ENCODE results near the gene TMEM132D. TPM values are rescaled to one million over a fixed set of nuclear protein-coding genes. Genes with fewer than 3 reads are reported as not detected.

The TMEM132D gene
- total and polyA plus RNA-seq, 2 experiments from 2014 or later, result not detected

GRCh38 chr12:129083121-129083840, 820.5 kb downstream of the TMEM132D start:
- no peak overlapping the region for H2AFZ ChIP-seq
- in situ Hi-C loops (cut with MboI), result no loop called here
- H3K36me3 ChIP-seq (ENCODE audit: low read depth), result no peaks in the 10 kb centered on the region
- H3K9me2 ChIP-seq (ENCODE audit: insufficient read depth), result no peaks in the 10 kb centered on the region
- no peaks in the 10 kb centered on the region for H3K4me1 ChIP-seq (ENCODE audit: insufficient read depth)
- H3K79me2 ChIP-seq (ENCODE audit: insufficient read depth), result no peaks in the 10 kb centered on the region
- H3K4me2 ChIP-seq (ENCODE audit: unreplicated experiment), result no peak overlapping the region
- H3K9me3 ChIP-seq (ENCODE audit: low read depth), result no peaks in the 10 kb centered on the region
- no peak for TF ChIP-seq EZH2phosphoT487 (IDR thresholded peaks at IDR 0.05; ENCODE audit: insufficient read depth, low read depth)
- no peak for DNase-seq
- no peaks in the 10 kb centered on the region for H3F3A ChIP-seq (ENCODE audit: insufficient read depth)
- 4 to 8% methylated on average over 7 of the region's 7 CpGs for WGBS, 2 experiments (ENCODE audit: low coverage in 1 of 2, low lambda C conversion rate in 2 of 2, missing lambda C conversion rate in 2 of 2)
- no peaks in the 10 kb centered on the region for H3K27me3 ChIP-seq (replicated peaks; ENCODE audit: insufficient read depth)
- H3K9ac ChIP-seq, result no peak overlapping the region
- no peak overlapping the region for H3K27ac ChIP-seq
- H3K4me3 ChIP-seq, result no peak overlapping the region
- H4K20me1 ChIP-seq (ENCODE audit: insufficient read depth), result no peaks in the 10 kb centered on the region

- Histone ChIP-seq H3K79me2 (ENCODE audit: insufficient read depth) (no peaks in the 10 kb centered on the region), H3K9ac (no peak overlapping the region), H2AFZ (no peak overlapping the region), H3K9me2 (ENCODE audit: insufficient read depth) (no peaks in the 10 kb centered on the region), H3K27me3 (replicated peaks; ENCODE audit: insufficient read depth) (no peaks in the 10 kb centered on the region), H3K27ac (no peak overlapping the region), H3F3A (ENCODE audit: insufficient read depth) (no peaks in the 10 kb centered on the region), H3K4me1 (ENCODE audit: insufficient read depth) (no peaks in the 10 kb centered on the region), H3K9me3 (ENCODE audit: low read depth) (no peaks in the 10 kb centered on the region), H3K36me3 (ENCODE audit: low read depth) (no peaks in the 10 kb centered on the region), H3K4me3 (no peak overlapping the region), H4K20me1 (ENCODE audit: insufficient read depth) (no peaks in the 10 kb centered on the region), H3K4me2 (ENCODE audit: unreplicated experiment) (no peak overlapping the region)
- 2 to 3% methylated on average over 4 of the region's 4 CpGs for WGBS, 2 experiments (ENCODE audit: low coverage in 1 of 2, low lambda C conversion rate in 2 of 2, missing lambda C conversion rate in 2 of 2)
- TF ChIP-seq EZH2phosphoT487 (IDR thresholded peaks at IDR 0.05; ENCODE audit: insufficient read depth, low read depth) (no peak), EZH2 (IDR thresholded peaks at IDR 0.05; ENCODE audit: insufficient read depth, poor library complexity, severe bottlenecking) (no peak)
- DNase-seq, result no peak
- in situ Hi-C loops (cut with MboI), result no loop called here
Measured at GRCh38 chr12:129082441-129082840, 821.4 kb downstream of the TMEM132D start.

GRCh38 chr12:129081755-129082250, 822.0 kb downstream of the TMEM132D start:
- no peaks in the 10 kb centered on the region for H3K4me1 ChIP-seq (ENCODE audit: insufficient read depth)
- H2AFZ ChIP-seq, result no peak overlapping the region
- no peak overlapping the region for H3K9ac ChIP-seq
- no peaks in the 10 kb centered on the region for H3F3A ChIP-seq (ENCODE audit: insufficient read depth)
- H3K27ac ChIP-seq, result no peak overlapping the region
- H3K4me3 ChIP-seq, result no peak overlapping the region
- no peaks in the 10 kb centered on the region for H3K9me2 ChIP-seq (ENCODE audit: insufficient read depth)
- H3K27me3 ChIP-seq (replicated peaks; ENCODE audit: insufficient read depth), result no peaks in the 10 kb centered on the region
- H4K20me1 ChIP-seq (ENCODE audit: insufficient read depth), result no peaks in the 10 kb centered on the region
- DNase-seq, result no peak
- H3K36me3 ChIP-seq (ENCODE audit: low read depth), result no peaks in the 10 kb centered on the region
- no peak overlapping the region for H3K4me2 ChIP-seq (ENCODE audit: unreplicated experiment)
- WGBS, 2 experiments (ENCODE audit: low coverage in 1 of 2, low lambda C conversion rate in 2 of 2, missing lambda C conversion rate in 2 of 2), result 31 to 36% methylated on average over 14 of the region's 14 CpGs
- H3K79me2 ChIP-seq (ENCODE audit: insufficient read depth), result no peaks in the 10 kb centered on the region
- TF ChIP-seq EZH2 (IDR thresholded peaks at IDR 0.05; ENCODE audit: insufficient read depth, poor library complexity, severe bottlenecking) (no peak), EZH2phosphoT487 (IDR thresholded peaks at IDR 0.05; ENCODE audit: insufficient read depth, low read depth) (no peak)
- in situ Hi-C loops (cut with MboI), result no loop called here
- H3K9me3 ChIP-seq (ENCODE audit: low read depth), result no peaks in the 10 kb centered on the region

GRCh38 chr12:129080821-129081220, 823.0 kb downstream of the TMEM132D start:
- in situ Hi-C loops (cut with MboI), result no loop called here
- no peaks in the 10 kb centered on the region for H3K27me3 ChIP-seq (replicated peaks; ENCODE audit: insufficient read depth)
- H3K9me3 ChIP-seq (ENCODE audit: low read depth), result no peaks in the 10 kb centered on the region

More at GRCh38 chr12:129080821-129081220, 823.0 kb downstream of the TMEM132D start:
- Histone ChIP-seq H3K9ac (no peak overlapping the region), H3K4me3 (no peak overlapping the region), H4K20me1 (ENCODE audit: insufficient read depth) (no peaks in the 10 kb centered on the region), H3F3A (ENCODE audit: insufficient read depth) (no peaks in the 10 kb centered on the region), H2AFZ (no peak overlapping the region), H3K4me1 (ENCODE audit: insufficient read depth) (no peaks in the 10 kb centered on the region), H3K27ac (no peak overlapping the region), H3K9me2 (ENCODE audit: insufficient read depth) (no peaks in the 10 kb centered on the region), H3K79me2 (ENCODE audit: insufficient read depth) (no peaks in the 10 kb centered on the region), H3K4me2 (ENCODE audit: unreplicated experiment) (no peak overlapping the region), H3K36me3 (ENCODE audit: low read depth) (no peaks in the 10 kb centered on the region)
- WGBS, 2 experiments (ENCODE audit: low coverage in 1 of 2, low lambda C conversion rate in 2 of 2, missing lambda C conversion rate in 2 of 2), result 35 to 40% methylated on average over 13 of the region's 13 CpGs
- no peak for DNase-seq
- TF ChIP-seq EZH2 (IDR thresholded peaks at IDR 0.05; ENCODE audit: insufficient read depth, poor library complexity, severe bottlenecking) (no peak), EZH2phosphoT487 (IDR thresholded peaks at IDR 0.05; ENCODE audit: insufficient read depth, low read depth) (no peak)

Data from GM23248 (cell line).